Astrocyte of the spinal cord (primary cell): ENCODE results near the gene ANXA4.
A peak's percentile ranks its signal among the peaks of the same experiment; 100 is the strongest.

Experiments
- DNase-seq: peaks from one replicate; pipeline ENCODE4 v3.0.0; 2011; ENCODE audit warnings: low read depth, low spot score
- H3K4me3 ChIP-seq: 2 replicates; pipeline ENCODE4 v1.5.1; 2011; ENCODE audit warnings: low read depth, mild to moderate bottlenecking, low read length, moderate library complexity
- in situ Hi-C: cut with HindIII; loops from 2 replicates; pipeline ENCODE4 v1.10.0; 2017; ENCODE audit warnings: low sequenced_read_pairs
- TF ChIP-seq, protein P1 (sequence below): IDR thresholded peaks from 2 replicates; pipeline ENCODE4 v1.5.1; 2012; ENCODE audit warnings: low read depth, mild to moderate bottlenecking, low read length, inconsistent platforms

ANXA4 gene

DNA sequence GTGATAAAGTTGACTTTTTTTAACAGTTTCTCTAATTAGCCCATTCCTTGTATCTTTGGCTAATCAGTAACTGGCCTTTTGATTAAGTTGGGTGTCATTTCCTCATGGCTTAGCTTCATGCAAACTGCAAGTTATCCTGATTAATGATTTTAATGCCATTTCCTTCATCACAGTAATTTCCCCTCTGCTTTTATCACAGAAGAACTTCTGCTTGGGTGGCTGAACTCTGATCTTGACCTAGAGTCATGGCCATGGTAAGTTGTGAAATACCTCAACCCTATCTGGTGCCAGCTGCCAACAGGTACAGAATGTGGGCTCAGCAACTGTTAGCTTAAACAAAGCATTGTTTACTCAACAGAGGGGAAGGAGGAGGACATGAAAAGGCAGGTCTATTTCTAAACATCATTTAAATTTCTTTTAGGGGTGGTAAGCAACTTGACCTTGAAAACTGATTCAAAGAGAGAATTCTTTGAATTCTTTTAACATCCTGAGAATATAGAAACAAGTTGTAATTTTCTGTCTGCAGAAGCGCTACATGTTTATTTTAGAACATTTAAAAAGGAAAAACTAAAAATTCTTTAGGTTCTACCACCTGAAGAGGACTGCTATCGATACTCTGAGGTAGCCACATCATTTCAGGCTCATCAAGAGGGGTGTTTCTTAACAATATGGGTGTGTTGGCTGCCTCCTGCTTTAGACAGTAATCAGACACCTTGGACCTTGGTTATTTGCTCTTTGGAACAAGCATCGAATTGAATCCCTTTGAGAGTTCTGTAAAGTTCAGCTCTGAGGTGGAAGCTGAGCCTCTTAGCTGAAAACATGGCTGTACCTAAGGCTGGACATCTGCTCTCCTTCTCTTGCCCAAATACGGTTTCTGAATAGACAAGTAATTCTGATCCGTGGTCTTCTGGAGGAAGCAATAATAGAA is 39.7 kb downstream of the ANXA4 start:
- in situ Hi-C loops, result no loop called here
- H3K4me3 ChIP-seq, result no peak overlapping the region
- DNase-seq, result no peak
- TF ChIP-seq, protein P1, sequence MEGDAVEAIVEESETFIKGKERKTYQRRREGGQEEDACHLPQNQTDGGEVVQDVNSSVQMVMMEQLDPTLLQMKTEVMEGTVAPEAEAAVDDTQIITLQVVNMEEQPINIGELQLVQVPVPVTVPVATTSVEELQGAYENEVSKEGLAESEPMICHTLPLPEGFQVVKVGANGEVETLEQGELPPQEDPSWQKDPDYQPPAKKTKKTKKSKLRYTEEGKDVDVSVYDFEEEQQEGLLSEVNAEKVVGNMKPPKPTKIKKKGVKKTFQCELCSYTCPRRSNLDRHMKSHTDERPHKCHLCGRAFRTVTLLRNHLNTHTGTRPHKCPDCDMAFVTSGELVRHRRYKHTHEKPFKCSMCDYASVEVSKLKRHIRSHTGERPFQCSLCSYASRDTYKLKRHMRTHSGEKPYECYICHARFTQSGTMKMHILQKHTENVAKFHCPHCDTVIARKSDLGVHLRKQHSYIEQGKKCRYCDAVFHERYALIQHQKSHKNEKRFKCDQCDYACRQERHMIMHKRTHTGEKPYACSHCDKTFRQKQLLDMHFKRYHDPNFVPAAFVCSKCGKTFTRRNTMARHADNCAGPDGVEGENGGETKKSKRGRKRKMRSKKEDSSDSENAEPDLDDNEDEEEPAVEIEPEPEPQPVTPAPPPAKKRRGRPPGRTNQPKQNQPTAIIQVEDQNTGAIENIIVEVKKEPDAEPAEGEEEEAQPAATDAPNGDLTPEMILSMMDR, result no peak

DNA sequence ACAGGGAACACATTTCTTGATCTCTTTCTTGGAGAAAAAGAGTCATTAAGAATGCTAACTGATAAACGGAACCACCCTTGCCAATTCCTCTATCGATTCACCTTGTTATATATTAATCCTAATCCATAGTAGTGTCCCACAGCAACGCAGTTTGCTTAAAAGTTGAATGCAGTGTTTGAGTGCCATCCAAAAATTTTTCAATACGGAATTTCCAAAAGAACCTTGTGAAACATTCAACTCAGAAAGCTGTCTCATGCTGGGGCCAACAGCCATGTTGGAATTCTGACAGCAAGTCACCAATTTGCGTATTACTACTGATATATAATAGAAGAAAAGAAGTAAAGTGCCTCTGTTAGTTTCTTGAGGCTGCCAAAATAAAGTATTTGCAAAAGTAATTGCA is 42.3 kb downstream of the ANXA4 start:
- DNase-seq, result no peak
- in situ Hi-C loops, result no loop called here
- TF ChIP-seq, protein P1, result no peak
- H3K4me3 ChIP-seq, result no peak overlapping the region

DNA sequence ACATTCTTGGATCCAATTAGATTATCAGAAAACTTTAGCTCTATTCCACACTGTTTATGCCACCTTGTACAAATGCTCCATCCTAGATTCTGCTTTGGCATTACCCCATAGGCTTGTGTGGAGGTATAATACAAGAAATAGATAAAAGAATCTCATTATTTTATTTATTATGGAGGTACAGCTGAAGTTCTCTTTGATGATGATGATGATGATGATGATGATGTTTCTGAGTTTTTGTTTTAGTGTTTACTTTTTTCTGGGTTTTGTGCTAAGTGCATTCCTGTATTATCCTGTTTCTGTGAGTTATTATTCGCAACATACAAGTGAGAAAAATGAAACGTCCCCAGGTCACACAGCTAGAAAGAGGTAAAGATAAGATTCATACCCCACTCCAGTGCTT is 43.4 kb downstream of the ANXA4 start:
- TF ChIP-seq, protein P1, result no peak
- DNase-seq, result no peak
- no peak overlapping the region for H3K4me3 ChIP-seq
- in situ Hi-C loops, result no loop called here

DNA sequence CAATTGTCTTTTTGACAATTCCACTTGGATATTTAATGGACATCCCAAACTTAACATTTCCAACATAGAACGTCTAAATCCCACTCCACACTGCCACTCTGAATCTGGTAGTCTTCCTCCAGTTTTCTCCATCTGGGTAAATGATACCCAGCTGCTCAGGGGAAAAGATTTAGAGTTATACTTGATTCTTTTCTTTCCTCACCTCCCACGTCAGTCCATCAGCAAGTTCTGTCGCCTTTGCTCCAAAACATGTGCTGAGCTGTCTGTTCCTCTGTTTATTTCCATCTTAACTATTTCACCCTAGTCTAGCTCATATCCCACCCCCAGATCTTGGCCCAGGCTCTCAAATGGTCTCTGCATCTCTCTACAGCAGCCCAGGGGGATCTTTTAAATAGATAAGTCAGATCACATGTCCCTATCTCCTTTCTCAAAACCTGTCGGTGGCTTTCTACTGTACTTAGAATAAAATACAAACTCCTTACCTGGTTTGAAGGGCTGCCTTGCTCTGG is 44.2 kb downstream of the ANXA4 start:
- TF ChIP-seq, protein P1, result no peak
- in situ Hi-C loops, result no loop called here
- no peak for DNase-seq
- no peak overlapping the region for H3K4me3 ChIP-seq

DNA sequence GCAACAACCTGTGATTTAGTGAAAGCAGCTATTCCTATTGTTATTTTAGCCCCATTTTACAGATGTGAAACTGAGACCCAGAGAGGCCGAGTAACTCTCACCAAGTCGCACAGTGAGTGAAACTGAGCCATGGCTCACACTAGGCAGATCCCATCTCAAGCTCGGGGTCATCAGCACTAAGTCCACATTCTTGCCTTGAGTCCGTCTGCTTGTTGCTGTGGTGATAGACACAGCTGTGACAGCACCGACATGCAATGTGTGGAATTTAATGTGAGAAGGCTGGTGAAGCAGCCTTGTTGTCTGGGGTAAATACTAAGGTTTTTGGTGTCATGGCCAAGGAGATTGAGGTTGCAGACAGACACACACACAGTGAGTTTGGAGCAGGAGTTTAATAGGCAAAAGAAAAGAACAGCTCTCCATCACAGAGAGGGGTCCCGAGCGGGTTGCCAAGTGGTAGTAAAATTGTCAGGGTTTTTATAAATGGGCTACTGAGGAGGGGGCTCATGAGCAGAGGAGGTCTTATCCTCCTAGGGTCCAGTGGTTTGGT is 47.3 kb downstream of the ANXA4 start:
- DNase-seq, result peak; percentile 95
- in situ Hi-C loops, result no loop called here
- H3K4me3 ChIP-seq, result no peak overlapping the region
- TF ChIP-seq, protein P1, result no peak

DNA sequence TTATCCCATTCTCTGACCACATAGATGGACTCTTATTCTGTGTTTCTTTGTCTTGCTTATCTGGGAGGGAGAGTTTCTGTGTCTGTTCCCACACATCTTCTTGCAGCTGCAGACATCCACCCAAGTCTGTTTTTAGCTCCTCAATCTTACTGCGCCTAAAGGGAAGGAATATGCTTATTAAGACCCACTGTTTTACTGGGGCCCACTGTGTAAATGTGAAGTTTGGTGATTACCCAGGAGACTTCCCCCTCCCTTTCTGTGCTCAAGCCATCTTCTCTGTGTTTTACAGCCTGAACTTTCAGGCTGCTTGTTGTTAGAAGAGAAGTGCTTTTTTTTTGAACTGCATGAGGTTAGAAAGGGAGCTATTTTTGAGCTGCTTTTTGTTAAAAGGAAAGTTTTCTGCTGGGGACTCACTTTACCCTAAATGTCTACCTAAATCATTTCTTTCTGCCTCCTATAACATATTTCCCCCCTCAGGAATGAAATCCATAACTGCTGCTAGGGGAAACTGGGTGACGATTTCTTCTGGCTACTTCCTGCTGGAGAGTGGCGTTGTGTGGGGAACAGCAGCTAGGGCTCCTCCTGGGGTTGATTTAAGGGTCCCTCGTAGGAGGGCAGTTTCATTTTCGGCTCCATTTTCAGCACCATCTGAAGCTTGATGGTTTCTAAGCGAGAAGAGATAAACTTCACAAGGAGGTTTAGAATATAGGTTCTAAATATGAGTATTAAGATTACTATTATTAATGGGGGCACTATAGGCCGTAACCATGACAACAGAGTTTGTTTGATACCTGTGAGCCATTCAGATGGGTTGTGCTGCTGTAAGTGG is 48.1 kb downstream of the ANXA4 start:
- no peak overlapping the region for H3K4me3 ChIP-seq
- in situ Hi-C loops, result no loop called here
- TF ChIP-seq, protein P1, result no peak
- peak; percentile 55 for DNase-seq
